ENCODE measurements around the gene TTC24.
"Not testable (repeated sequence)": the region's sequence is repeated elsewhere in the genome, so short reads cannot be mapped to it uniquely, and the experiment has no call there.

The TTC24 gene

DNA sequence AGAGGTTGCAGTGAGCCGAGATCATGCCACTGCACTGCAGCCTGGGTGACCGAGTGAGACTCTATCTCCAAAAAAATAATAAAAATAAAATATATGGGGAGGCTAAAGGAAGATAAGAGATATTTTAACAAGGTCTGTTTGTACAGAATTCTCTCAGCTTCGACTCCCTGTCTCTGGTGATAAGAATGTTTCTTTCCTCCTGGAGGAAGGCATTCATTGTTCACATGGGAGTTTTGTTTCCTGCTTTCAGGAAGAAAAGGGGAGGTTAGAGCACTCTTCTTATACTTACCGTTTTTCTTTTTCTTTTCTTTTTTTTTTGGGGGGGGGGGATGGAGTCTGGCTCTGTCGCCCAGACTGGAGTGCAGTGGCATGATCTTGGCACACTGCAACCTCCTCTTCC is 10.0 kb downstream of the TTC24 start:
- no peak for FAIRE-seq

DNA sequence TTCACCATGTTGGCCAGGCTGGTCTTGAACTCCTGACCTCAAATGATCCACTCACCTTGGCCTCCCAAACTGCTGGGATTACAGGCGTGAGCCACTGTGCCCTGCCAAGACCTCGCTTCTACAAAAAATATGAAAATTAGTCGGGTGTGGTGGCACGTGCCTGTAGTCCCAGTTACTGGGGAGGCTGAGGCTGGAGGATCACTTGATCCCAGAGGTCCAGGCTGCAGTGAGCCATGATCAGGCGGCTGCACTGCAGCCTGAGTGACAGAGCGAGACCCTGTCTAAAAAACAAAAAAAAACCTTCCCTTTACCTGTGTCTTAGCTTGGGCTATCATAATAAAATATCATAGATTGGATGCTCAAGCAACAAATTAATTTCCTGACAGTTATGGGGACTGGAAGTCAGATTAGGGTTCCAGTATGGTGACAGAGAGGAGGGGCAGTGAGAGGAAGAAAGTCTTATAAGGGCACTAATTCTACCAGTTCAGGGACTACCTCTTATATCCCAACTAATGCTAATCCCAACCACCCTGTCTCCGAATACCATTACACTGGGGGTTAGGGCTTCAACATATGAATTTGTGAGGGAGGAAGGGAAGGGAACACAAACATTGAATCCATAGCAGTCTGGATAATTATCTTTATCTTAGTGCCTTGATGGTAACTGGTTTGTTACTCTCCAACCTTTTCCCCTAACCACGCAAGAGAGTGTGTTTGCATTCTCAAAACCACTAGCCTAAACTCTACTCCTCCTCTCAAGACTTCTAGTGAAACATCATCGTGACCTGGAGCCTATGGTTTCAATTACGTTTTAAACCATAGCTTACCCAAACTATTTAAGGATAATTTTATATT is 11.0 kb downstream of the TTC24 start:
- no peak for FAIRE-seq

DNA sequence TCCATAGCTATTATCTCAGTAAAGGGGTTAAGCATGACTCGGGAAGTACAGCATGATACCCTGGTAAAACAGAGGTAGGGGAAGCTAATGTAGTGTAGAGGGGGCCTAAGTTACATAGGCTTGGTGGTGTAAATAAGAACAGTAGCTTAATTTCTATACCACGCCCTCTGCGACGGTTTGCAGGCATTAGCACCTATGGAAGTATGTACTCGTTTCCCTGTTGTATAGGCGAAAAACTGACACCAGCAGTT is 11.6 kb downstream of the TTC24 start:
- FAIRE-seq, result no peak

DNA sequence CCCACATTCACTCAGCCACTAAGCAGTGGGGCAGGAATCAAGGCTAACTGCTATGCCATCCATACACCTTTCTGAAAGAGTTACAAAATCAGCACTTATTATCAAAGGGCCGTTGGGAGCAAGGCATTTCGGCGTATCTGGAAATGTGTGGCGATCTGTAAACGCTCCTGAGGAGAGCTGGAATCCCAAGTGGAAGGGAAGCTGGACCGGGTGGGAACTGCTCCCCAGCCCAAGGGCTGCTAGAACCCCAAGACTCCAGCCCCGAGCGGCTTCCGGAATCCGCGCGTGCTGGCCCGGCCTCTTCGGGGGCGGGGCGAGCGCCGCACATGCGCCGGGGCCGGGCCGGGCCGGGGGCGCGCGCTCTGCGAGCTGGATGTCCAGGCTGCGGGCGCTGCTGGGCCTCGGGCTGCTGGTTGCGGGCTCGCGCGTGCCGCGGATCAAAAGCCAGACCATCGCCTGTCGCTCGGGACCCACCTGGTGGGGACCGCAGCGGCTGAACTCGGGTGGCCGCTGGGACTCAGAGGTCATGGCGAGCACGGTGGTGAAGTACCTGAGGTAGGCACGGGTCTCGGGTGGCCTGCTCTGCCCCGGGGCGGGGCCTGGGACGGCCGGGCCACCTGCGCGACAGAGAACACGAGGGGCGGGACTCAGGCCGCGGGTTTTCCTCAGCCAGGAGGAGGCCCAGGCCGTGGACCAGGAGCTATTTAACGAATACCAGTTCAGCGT is 12.1 kb downstream of the TTC24 start, which contains the start of gene NAXE:
Gene NAXE (plus strand): TSS at position 345 of the 726 bp plus-strand sequence. CDS start 29 bp downstream, at position 374.
- FAIRE-seq, result no peak

DNA sequence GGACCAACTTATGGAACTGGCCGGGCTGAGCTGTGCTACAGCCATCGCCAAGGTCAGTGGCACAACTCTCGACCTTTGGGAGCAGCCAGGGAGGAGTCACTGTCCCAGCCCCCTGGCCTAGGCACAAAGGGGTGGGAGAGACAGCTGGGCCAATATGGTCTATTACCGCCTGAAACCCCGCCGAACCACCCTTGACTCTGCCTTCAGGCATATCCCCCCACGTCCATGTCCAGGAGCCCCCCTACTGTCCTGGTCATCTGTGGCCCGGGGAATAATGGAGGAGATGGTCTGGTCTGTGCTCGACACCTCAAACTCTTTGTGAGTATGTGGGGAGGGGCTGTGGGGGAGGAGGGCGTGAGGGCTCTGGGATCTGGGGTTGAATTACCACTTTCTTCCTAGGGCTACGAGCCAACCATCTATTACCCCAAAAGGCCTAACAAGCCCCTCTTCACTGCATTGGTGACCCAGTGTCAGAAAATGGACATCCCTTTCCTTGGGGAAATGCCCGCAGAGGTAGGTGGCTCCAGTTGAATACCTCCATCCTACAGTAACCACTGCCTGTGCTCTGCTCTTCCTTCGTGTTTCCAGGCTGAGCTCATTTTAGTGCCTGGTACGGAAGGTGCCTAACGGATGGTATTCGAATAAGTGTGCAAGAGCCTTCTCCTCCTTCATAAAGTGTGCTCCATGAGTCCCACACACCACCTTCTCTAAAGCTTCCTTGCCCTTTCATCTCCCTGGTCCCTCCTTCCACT is 12.8 kb downstream of the TTC24 start:
- FAIRE-seq, result no peak

DNA sequence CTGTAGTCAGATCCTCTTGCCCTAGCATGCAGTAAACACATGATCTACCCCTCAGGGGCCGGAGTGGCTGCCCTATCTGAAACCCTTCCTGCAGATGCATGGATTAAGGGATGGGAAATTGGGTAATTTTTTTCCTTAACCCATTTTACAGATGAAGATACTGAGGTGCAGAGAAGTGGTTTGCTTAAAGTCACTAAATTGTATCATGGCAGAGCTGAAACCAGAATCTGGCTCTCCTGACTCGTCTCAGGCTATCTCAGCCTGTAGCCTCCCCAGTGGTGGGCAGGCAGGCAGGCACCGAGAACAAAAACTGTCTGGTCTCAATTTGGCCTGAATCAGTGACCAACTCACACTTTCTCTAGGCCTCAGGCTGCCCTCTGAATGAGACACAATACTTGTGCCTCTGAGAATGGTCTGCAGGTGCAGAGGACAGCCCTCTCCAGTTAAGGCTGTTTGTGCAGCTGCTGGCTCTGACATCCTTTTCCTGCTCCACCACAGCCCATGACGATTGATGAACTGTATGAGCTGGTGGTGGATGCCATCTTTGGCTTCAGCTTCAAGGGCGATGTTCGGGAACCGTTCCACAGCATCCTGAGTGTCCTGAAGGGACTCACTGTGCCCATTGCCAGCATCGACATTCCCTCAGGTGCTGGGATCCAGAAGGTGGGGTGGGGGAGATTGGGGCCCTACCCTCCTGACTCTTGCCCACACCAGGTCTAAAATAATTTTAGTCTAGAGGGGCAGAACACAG is 13.6 kb downstream of the TTC24 start:
- FAIRE-seq, result no peak

DNA sequence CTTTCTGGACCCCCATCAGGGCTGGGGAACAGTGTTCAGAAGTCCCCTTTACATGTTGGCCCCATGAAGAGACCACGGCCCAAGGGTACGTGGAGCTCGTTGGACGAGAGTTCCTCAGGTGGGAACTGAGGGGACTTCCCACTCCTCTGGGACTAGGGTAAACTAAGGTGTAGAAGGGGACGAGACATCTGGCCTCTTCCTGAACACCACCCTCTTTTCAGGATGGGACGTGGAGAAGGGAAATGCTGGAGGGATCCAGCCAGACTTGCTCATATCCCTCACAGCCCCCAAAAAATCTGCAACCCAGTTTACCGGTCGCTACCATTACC is 14.1 kb downstream of the TTC24 start:
- FAIRE-seq, result no peak

DNA sequence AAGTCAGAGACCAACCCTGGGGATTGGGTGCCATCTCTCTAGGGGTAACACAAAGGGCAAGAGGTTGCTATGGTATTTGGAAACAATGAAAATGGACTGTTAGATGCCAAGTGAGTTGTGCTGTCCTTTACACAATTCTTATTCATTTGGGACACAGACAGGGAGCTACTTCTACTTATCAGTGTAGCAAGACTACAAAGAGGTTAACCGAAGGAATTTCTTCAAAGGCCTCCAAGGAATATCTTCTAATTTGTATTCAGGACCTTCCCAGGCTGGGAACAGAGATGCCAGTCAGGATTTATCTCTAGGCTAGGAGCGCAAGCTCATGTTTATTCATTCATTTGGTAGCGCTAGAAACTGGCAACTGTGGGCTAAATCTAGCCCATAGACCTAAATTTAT is 14.7 kb downstream of the TTC24 start:
- no peak for FAIRE-seq

DNA sequence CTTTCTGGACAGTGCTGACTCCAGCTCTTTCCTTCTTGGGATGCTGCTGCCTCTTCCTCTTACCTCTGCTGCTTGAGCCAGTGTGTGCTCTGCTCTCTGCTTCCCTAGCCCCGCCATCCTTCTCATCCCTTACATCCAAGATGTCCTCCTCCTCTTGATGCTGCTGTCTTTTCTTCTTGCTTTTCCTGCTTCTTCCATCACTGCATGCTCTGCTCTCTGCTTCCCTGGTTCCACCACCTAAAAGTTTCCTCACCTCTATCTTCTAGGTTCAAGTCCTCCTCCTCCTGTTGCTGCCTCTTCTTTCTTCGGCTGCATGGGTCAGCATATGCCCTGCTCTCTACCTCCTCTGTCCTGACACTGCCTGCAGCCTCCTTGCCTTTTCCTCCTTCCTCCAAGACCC is 15.5 kb downstream of the TTC24 start:
- FAIRE-seq, result no peak

DNA sequence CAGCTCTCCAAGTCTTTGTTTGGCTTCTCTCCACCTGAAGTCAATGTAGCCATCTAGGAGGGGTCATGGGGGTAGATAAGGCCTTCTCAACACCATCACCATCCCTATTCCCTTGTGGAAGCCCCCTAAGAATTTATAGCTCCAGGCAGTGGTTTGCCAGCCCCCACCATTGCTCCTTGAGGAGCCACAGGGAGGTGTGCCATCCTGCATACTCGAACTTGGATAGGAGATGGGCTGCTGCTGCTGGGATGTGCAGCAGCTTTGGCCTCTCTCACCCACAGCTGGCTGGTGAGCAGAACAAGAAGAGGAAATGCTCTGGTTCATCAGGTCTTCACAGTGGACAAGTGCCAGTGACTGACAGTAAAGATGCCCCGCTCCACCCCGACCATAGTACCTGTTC is 16.9 kb downstream of the TTC24 start:
- no peak for FAIRE-seq

DNA sequence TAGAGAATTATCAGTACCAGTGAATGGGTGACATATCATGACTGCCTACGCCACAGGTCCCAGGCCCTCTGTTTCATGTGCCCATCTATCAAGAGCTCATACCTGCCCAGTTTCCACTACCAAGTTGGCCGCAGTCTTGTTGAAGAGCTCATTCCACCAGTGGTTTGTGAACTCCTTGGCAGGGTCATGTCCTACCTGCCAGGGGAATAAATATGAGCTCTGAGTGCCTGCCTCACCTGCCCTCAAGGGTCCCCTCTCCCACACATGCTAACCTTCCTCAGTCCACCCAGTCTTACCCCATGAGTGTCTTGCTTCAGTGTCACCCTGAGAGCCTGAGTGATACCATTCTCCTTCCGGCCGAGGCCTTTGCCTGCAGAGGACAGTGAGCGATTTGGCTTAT is 18.6 kb downstream of the TTC24 start:
- no peak for FAIRE-seq

DNA sequence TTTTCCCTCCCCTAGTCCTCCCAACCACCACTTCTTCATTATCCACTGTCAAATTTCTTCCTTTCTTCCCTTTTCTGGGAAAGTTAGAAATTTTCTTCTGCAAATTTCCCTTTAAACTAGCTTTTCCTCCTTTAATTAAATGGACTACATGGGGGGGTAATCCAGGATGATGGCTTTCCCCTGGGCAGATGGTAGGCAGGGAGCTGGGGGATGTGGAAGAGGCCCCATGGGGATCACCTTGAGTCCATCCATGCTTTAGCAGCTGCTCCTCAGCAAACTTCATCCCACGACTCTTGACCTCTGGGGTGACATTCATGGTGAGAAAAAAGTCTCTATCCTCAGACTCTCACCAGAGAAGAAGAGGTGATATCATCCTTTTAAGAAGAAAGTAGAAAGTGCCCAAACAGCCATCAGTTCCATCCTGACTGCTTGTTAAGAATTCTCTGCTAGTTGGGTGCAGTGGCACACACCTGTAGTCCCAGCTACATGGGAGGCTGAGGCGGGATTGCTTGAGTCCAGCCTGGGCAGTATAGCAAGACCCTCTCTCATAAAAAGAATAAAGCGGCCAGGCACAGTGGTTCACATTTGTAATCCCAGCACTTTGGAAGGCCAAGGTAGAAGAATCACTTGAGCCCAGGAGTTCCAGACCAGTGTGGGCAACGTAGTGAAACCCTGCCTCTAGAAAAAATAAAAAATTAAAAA is 19.4 kb downstream of the TTC24 start:
- FAIRE-seq, result no peak

DNA sequence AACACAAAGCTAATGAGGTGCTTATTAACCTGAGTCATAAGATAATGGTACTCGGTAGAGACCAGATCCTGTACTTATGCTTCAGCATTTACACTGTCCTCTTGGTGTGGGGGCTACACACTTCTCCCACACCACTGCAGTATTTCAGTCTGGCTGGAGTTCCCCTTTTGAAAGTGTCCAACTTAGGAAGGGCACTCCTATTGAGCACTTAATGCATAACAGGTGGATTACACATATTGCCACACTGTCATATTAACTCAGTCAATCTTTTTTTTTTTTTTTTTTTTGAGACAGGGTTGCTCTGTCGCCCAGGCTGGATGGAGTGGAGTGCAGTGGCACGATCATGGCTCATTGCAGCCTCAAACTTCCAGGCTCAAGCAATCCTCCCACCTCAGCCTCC is 20.3 kb downstream of the TTC24 start:
- FAIRE-seq, result no peak

DNA sequence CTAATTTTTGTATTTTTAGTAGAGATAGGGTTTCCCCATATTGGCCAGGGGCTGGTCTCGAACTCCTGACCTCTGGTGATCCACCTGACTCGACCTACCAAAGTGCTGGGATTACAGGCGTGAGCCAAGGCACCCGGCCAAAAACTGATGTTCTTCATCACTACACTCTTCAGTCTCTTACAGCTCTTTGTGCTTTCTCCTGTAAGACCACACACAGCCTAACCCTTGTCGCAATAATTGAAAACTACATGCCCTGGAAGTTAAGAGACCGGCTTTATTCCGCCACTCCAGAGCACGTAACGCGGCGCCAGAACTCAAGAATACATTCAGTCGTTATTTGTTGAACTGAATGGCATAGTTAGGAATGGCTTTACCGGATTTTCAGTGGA is 21.2 kb downstream of the TTC24 start:
- no peak for FAIRE-seq

DNA sequence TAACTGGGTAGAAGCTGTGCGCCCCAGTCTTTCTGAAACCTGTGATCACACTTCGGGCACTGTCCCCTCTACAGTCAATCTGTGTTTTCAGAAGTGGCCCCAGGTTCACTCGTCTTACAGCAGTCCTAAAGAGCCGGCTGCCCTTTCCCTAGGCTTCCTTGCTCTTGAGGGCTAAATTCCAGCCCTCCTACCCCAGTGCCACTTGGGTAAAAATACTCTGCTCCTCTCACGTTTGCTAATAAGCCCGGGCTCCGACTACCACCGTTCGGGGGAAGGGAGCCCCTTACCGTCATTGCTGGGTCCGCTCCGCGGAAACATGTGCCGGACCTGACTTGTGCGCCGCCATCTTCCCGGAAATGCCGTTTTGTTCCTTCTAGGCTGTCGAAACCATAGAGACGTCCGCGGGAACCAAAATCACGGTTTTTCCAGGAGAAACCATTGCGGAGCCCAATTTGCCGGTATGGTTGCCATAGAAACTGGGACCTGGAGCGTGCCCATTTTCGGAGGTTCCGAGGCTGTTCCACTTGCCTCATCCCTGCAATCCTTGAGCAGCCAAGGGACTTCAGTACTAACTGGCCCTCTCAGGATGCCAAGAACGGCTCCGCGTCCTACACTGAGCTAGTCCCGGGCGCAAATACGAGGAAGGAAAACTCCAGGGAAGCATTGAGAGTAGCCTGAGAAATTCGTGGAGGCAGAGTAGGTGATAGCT is 21.8 kb downstream of the TTC24 start, which contains the start of gene GPATCH4:
Gene GPATCH4 (minus strand): TSS at position 358 of the 709 bp plus-strand sequence.
- FAIRE-seq, result peak; percentile 90

DNA sequence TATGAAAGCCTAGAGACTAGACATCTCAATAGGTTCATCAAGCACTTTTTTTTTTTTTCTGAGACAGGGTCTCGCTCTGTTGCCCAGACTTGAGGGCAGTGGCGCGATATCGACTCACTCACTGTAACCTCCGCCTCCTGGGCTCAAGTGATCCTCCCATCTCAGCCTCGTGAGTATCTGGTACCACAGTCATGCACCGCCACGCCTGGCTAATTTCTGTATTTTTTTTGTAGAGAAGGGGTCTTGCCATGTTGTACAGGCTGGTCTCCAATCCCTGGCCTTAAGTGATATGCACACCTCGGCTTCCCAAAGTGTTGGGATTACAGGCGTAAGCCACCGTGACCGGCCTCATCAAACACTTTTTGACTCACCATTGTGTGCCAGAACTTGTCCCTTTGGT is 22.4 kb downstream of the TTC24 start:
- FAIRE-seq, result no peak

DNA sequence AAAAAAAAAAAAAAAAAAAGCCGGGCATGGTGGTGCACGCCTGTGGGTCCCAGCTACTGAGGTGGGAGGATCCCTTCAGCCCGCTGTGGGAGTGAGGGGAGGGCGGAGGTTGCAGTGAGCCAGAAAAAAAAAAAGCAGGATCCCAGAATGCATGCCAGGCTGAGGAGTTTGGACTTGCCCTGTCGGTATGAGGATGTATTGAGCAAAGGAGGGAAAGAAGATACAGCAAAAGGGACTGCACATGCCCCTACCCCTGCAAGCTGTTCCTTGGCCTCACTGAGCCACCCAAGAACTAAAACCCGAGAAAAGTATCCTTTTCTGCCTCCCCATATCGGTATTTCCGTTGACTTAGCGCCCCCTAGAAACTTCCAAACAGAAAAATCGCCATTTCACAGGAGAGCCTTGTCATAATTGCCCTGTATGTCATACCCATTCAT is 23.1 kb downstream of the TTC24 start:
- FAIRE-seq, result peak; percentile 78

DNA sequence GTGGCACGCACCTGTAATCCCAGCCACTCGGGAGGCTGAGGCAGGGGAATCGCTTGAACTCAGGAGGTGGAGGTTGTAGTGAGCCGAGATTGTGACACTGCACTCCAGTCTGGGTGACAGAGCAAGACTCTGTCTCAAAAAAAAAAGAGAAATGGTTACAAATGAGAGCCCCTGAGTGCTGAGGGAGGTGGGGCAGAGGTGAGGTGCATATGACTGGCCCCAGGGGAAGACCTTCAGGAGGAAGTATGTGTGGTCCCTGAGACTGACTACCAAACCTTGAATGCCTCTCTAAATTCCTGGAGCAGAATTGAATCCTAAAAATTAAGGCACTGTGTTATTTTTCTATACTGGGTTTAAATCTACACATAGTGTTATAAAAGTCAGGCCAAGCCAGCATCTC is 27.8 kb downstream of the TTC24 start:
- FAIRE-seq, result not testable (repeated sequence)

DNA sequence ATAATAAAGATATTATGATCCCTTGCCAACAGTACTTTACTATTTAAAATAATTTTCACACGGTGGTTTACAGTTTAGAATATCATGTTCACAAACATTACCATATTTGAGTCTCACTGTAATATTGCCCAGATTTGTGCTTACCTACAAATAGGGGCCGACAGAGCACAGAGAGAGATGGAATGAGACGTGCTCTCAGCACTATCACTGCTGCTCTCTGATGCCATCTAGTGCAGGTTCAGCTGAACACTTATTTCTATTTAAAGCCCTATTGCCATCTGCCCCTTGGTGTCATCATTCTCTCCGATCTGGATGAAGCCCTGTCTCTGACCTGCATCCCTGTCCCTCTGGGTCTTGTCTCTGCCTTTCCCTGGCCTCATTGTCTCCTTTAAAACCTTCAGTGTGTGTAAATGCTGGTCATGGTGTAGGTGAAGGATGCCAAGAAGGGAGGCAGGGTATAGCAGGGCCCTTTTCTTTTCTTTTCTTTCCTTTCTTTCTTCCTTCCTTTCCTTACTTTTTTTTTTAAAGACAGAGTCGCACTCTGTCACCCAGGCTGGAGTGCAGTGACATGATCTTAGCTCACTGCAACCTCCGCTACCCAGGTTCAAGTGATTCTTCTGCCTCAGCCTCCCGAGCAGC is 28.6 kb downstream of the TTC24 start:
- peak; percentile 95 for FAIRE-seq

DNA sequence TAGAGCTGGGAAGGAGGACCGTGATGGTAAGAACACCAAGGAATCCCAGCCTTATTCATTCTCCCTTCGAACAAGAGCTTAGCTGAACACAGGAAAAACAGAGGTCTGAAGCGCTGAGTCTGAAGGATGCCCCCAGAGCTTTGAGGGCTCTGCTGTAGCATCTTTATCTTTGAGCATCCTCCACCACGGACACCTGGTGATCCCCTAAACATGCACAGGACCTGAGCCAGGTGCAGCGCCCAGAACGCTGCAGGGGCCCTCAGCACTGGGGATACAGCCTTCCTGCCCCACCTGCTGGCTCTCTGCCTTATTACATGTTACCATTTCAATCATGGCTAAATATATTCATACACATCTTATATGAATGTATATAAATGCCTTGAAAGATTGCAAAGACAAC is 29.5 kb downstream of the TTC24 start:
- no peak for FAIRE-seq

DNA sequence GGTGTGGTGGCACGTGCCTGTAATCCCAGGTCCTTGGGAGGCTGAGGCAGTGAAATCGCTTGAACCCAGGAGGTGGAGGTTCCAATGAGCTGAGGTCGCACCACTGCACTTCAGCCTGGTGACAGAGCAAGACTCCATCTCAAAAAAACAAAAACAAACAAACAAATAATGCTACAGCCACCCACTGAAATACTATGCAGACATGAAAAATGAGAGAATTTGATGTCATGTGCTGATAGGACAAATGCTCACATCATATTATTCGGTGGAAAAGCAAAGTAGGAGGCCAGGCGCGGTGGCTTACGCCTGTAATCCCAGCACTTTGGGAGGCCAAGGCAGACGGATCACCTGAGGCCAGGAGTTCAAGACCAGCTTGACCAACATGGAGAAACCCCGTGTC is 30.5 kb downstream of the TTC24 start:
- FAIRE-seq, result not testable (repeated sequence)
